Suppressor macrophage treated with lipopolysaccharide for 1 hour (primary cell): ENCODE results near the gene F10.

Experiments
- DNase-seq, 3 donors: peaks; one replicate each; pipeline ENCODE4 v3.0.0-alpha.2; 2020 to 2022

F10 gene

GRCh38 chr13:113117911-113118260 lies 4.7 kb upstream of the F10 start:
- DNase-seq = no peak

GRCh38 chr13:113118261-113119021 lies 4.2 kb upstream of the F10 start:
- DNase-seq = no peak

GRCh38 chr13:113119166-113119821 lies 3.3 kb upstream of the F10 start:
- no peak for DNase-seq

GRCh38 chr13:113119822-113120189 lies 2.8 kb upstream of the F10 start:
- no peak for DNase-seq

- no peak for DNase-seq
These were observed 2.1 kb upstream of the F10 start for GRCh38 chr13:113120300-113121182.

- DNase-seq = no peak
These were observed 1.2 kb upstream of the F10 start for GRCh38 chr13:113121183-113121927.

GRCh38 chr13:113121928-113122471 lies 599 bp upstream of the F10 start:
- no peak for DNase-seq

GRCh38 chr13:113123226-113124201 lies 915 bp downstream of the F10 start:
- DNase-seq = peak in 2 of 3 donors; percentile 21

- no peak for DNase-seq
These were observed 1.8 kb downstream of the F10 start for GRCh38 chr13:113124211-113124970.

- no peak for DNase-seq
These were observed 3.1 kb downstream of the F10 start for GRCh38 chr13:113125506-113126264.

- no peak for DNase-seq
These were observed 3.9 kb downstream of the F10 start for GRCh38 chr13:113126265-113127150.

GRCh38 chr13:113129480-113129879 lies 6.9 kb downstream of the F10 start:
- no peak for DNase-seq

- peak in 1 of 3 donors; percentile 32 for DNase-seq
These were observed 7.5 kb downstream of the F10 start for GRCh38 chr13:113129921-113130750.

- no peak for DNase-seq
These were observed 12.7 kb downstream of the F10 start for GRCh38 chr13:113135281-113135760.

- DNase-seq = no peak
These were observed 15.2 kb downstream of the F10 start for GRCh38 chr13:113137691-113138298.

GRCh38 chr13:113138792-113139551 lies 16.4 kb downstream of the F10 start:
- peak in 2 of 3 donors; percentile 31 to 48 for DNase-seq
